ENCODE data around the gene R3HCC1L.
A peak's percentile ranks its signal among the peaks of the same experiment; 100 is the strongest.

Gene R3HCC1L

DNA sequence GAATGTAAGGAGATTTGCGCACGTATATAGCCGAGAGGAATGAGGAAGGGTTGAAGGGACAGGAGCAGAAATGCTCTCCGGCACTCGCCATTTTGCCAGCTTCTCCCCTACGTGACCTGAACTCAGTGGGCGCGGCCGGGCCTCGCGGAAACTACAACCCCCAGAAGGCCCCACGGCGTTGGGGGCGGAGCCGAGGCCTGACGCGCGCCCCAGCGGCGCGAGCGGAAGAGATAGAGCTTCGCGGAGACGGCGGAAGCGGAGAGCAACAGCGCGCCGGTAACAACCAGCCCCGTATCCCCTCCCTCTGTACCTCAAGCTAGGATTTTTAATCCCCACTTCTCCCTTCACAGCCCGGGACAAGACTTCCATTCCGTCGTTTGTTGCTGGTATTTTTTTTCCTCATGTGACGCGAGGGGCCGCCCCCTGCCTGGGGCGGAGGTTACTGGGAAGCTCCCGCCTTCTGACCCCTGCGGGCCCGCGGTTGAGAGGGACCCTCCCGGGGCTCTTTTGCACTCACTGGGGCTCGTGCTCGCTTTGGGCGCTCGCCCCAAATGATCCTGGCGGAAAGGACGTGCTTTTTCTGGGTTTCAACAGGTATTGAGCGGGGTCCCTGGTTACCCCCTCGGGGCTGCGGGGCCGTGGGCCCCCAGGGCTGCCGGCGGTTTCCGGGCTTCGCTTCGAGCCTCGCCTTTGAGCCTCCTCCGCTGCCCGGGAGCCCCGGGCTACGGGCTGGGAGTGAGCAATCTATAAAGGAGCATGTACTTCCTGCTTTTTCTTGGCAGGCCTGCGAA is at the start of gene R3HCC1L:
R3HCC1L (plus strand) TSS at position 227 of the 791 bp plus-strand sequence. CDS start 73,458 bp downstream, outside the sequence.
- peak; percentile 71 for FAIRE-seq
- DNase-seq (ENCODE audit: insufficient read length, low spot score), result peak; percentile 84
- peak; percentile 89 for TF ChIP-seq POLR2A (IDR thresholded peaks at IDR 0.05; ENCODE audit: low read depth, low read length)

DNA sequence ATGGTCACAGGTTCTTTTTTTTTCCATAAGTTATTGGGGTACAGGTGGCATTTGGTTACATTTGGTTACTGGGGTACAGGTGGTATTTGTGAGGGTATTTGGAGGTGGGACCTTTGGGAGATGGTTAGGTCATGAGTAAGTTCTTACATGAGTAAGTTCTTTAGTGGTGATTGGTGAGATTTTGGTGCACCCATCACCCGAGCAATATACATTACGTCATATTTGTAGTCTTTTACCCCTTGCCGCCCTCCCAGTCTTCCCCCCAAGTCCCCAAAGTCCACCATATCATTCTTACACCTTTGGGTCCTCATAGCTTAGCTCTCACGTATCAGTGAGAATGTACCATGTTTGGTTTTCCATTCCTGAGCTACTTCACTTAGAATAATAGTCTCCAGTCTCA is 49.2 kb upstream of the R3HCC1L start:
- no peak for DNase-seq (ENCODE audit: insufficient read length, low spot score)
- FAIRE-seq, result no peak
- no peak for TF ChIP-seq POLR2A (IDR thresholded peaks at IDR 0.05; ENCODE audit: low read depth, low read length)

DNA sequence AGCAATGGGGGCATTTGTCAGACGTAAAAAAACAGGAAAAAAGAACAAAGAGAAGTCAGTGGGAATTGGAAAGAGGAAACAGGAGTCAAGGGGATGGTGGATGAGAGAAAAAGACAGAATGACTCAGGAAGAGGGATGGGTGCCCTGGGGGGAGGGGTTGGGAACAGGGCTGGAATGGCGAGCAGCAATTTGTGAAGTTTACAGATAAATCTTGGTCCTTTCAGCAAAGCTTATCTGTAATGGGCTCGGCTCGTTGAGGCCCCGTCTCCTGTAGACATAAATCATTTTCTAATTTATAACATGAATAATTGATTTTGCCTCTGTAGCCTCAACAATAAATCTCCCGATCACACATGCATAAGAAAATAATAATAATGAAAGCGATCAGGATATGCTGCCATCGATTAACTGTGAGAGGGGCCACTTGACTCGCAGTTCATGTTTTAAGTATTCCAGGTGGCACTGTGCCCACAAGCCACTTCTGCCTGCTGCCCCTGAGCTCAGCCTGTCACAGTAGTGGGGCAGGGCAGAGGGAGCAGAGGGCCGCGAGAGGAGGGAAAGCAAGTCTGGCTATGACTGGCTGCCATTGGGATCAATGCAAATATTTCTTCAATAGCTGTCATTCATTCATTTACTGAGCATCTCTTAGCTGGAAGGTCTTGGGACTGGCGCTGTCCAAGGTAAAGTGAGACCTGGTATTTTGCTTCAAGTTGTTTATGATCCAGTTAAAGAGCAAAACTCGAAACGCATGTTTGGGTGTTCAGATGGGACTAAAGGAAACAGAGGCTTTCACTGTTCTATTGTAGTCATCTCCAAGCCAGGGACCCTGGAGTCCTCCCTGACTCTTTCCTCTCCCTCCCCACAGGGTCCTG is 47.4 kb upstream of the R3HCC1L start:
- FAIRE-seq, result no peak
- no peak for TF ChIP-seq POLR2A (IDR thresholded peaks at IDR 0.05; ENCODE audit: low read depth, low read length)
- DNase-seq (ENCODE audit: insufficient read length, low spot score), result no peak

DNA sequence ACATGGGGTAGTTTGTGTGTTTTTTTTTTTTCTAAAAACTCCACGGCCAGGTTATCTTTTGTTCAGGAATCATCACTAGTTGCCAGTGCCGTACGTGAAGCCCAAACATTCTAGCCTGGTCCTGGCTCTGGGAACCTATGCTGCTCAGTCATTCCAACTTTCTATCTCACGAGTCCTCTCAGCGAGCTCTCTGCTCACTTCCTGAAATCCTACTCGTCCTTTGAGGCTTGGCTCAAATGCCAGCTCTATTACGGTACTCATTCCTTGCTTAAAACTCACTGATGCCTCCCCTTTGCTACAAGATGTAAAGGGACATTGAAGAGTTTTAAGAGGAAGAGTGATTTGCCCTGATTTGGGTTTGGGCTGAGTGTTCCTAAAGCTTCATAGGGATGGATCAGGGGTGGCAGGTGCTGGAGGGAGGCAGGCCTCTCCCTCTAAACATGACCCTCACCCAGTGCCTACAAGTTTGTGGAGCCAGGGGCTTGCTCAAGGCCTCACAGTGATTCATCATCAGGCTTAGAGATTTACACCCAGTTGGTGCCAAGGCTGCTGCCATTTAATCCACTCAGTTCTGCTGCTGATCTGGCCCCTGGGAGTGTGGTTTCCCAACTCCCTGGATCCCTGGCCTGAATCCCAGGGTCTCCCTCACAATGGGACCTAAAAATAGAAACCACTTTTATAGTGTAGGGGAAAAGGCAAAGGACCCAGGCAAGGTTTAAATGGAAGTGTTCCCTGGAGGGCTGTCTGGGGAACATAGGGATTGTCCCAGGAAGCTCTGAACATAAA is 46.1 kb upstream of the R3HCC1L start:
- TF ChIP-seq POLR2A (IDR thresholded peaks at IDR 0.05; ENCODE audit: low read depth, low read length), result no peak
- DNase-seq (ENCODE audit: insufficient read length, low spot score), result no peak

DNA sequence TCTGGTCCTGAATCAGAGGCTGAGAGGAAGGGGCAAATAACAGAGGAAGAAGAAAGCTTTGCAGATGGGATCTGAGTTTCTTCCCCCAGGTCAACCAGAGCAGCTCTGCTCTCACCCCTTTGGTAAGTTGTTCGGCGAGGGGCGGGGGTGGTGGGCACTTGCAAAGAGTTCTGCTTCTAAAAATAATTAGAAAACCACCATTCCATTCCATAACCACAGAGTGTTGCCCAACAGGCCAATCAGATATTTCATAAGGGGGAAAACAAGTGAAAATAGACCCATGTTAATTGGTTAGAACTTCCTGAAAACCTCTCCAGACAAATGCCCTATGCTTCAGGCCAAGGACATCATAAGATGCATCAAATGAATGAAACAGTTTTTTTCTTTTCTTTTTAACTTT is 43.6 kb upstream of the R3HCC1L start:
- no peak for FAIRE-seq
- TF ChIP-seq POLR2A (IDR thresholded peaks at IDR 0.05; ENCODE audit: low read depth, low read length), result no peak
- no peak for DNase-seq (ENCODE audit: insufficient read length, low spot score)

More for the DNA sequence above, 46.1 kb upstream of the R3HCC1L start:
- FAIRE-seq, result no peak

DNA sequence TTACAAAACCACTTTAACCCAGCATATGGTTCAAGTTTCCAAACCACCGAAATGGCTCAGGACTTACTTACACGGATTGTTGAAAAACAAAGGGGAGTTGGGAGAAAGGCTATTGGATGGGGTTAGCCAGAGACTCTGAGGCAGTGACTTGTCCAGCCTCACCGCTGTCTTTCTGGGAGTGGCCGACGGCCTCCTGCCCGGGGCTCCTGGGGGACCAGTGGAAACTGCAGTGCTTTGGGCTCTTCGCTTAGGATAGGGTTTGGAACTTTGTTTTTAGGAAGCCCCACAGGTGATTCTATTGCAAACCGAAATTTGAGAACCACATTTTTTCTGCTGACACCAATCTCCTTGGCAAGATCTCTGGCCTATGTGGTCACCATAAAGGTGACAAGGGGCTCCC is 38.1 kb upstream of the R3HCC1L start:
- no peak for TF ChIP-seq POLR2A (IDR thresholded peaks at IDR 0.05; ENCODE audit: low read depth, low read length)
- no peak for DNase-seq (ENCODE audit: insufficient read length, low spot score)
- no peak for FAIRE-seq

DNA sequence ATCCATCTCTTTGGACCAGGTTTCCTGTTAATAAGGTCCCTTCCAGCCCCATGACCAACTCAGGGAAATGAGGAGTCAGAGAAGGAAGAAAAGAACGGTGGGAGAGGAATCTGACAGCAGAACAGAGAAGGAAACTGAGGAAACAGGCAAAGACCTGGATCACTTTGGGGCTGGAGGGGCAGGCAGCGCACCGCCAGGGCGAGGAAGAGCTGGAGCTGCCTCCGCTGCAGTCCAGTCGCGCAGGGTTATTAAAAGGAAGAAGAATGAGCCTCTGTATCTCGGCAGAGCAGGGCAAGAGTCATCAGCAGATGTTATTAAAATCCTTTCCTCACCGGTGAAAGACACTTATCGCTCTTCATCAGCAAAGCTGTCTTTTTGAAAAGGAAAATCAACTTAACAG is 37.7 kb upstream of the R3HCC1L start:
- no peak for DNase-seq (ENCODE audit: insufficient read length, low spot score)
- FAIRE-seq, result no peak
- no peak for TF ChIP-seq POLR2A (IDR thresholded peaks at IDR 0.05; ENCODE audit: low read depth, low read length)

DNA sequence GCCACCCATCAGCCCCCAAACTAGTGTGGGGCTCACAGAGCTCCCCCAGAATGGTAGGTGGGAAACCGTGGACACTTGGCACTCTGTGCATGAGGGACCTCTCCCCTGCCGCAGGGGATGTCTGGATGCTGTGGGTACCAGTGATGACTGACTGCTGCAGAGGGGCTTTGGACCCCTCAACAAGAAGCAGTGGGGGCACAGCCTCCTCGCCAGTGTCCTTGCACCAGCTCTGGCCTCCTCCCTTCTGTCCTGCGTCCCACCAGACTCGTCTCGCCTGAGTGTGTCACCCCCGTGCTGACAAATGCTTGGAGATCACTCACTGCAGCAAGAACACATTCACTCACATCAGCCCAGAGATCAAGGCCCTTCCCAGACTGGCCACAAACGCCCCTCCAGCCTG is 37.3 kb upstream of the R3HCC1L start:
- DNase-seq (ENCODE audit: insufficient read length, low spot score) (no peak), FAIRE-seq (no peak)
- TF ChIP-seq POLR2A (IDR thresholded peaks at IDR 0.05; ENCODE audit: low read depth, low read length), result no peak

DNA sequence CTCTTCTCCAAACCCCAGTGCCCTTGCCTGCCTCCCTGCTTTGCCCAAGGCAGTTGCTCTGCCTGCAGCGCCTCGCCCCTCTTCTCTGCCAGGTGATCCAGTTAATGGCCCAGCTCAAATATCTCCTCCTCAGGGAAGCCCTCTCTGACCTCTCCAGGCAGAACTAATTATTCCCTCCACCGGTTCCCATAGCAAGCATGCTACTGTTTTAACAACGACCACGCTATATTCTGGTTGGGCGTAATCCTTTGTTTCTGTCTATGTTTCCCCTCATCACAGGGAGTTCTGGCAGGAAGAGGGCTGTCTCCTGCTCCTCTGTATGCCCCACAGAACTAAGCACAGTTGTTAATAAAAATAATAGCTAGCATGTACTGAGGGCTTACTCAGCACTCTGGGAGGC is 36.8 kb upstream of the R3HCC1L start:
- no peak for FAIRE-seq
- TF ChIP-seq POLR2A (IDR thresholded peaks at IDR 0.05; ENCODE audit: low read depth, low read length), result no peak
- DNase-seq (ENCODE audit: insufficient read length, low spot score), result no peak

DNA sequence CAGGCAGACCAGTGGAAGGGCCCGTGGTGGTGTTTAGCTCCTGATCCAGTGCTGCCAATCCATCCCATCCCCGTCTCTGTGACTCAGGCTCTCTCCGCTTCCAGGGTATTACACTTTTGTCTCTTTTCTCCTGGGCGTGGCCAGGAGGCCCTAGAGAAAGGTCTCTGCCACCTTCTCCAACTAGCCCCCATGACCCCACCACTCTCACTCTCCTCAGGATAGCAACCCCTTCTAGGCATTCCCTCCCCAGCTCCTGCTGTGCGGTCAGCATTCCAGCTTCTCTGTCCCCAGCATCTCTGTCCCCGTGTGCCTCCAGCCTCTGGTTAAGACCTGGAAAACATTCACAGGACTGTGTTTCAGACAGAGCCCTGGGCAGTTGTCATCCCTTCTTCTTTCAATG is 36.2 kb upstream of the R3HCC1L start:
- TF ChIP-seq POLR2A (IDR thresholded peaks at IDR 0.05; ENCODE audit: low read depth, low read length), result no peak
- no peak for DNase-seq (ENCODE audit: insufficient read length, low spot score)
- no peak for FAIRE-seq

DNA sequence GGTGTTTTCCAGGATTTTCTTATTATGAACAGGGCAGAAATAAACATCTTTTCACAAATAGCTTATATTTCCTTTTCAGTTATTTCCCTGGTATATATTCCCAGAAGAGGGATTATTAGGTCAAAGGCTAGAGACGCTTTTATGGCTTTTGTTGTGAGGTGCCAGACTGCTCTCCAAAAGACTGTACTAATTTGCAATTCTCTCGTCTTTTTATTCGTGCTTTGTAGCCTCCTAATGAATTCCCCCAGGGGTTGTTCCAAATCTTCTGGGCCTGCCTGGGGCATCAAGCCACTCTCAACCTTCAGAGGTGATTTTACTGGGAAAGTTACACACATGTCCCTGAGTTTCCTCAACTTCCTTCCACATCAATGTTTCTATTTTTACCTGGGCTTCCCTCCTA is 34.0 kb upstream of the R3HCC1L start:
- TF ChIP-seq POLR2A (IDR thresholded peaks at IDR 0.05; ENCODE audit: low read depth, low read length), result no peak
- no peak for FAIRE-seq

DNA sequence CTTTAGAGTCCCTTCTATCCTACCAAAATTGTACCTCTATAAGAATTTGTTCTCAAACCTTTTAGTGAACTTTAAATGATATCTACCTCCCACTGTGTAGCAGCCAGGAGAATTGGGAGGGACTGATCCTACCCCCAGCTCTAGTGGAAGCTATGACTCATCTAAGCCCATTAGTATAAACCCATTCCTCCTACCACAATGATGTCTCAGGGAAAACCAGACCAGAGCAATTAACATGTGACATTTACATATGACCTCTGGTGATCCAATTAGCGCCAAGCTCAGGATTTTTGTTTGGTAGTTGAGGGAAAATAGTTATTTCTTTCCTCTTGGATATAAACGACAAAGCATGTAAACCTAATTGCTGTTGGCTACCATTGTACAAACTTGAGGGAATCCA is 33.1 kb upstream of the R3HCC1L start:
- FAIRE-seq (no peak), DNase-seq (ENCODE audit: insufficient read length, low spot score) (no peak)
- TF ChIP-seq POLR2A (IDR thresholded peaks at IDR 0.05; ENCODE audit: low read depth, low read length), result no peak

More for the DNA sequence above, 34.0 kb upstream of the R3HCC1L start:
- no peak for DNase-seq (ENCODE audit: insufficient read length, low spot score)

DNA sequence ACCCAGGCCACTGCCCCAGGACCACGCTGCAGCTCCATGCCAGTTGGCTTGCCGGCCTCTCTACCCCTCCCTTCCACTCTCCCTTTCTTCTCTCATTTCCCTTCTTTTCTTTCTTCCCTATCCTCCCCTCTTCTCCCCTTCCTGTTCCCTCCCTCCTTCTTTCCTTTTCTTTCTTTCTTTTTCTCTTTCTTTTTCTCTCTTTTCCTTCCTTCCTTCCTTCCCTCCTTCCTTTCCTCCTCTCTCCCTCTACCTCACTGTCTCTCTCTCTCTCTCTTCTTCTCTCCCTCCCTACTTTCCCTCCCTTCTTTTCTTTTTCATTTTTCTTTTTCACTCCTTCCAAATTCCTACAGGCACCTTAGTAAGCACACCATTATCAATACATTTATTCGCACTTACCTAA is 30.3 kb upstream of the R3HCC1L start:
- no peak for TF ChIP-seq POLR2A (IDR thresholded peaks at IDR 0.05; ENCODE audit: low read depth, low read length)
- DNase-seq (ENCODE audit: insufficient read length, low spot score) (no peak), FAIRE-seq (no peak)

DNA sequence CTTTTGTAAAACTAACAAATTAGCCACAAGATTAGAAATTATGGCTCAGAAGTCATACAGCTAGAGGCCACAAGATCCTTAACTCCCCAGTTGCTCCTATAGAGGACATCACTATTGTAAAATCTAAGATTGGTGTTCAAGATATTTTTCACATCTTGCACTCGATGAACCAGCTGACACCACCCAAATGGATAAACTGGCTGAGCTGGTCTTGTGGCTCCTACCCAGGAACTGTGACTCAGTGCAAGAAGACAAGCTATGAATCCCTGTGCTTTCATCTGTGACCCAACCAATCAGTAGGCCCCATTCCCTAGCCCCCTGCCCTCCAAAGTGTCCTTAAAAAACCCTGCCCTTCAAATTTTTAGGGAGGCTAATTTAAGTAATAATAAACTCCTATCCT is 27.9 kb upstream of the R3HCC1L start:
- DNase-seq (ENCODE audit: insufficient read length, low spot score) (no peak), FAIRE-seq (no peak)
- no peak for TF ChIP-seq POLR2A (IDR thresholded peaks at IDR 0.05; ENCODE audit: low read depth, low read length)

All from H54 (cell line).